GM19467 (cell line): ENCODE measurements around the gene SLC9B2.
"Not testable (repeated sequence)": the region's sequence is repeated elsewhere in the genome, so short reads cannot be mapped to it uniquely, and the experiment has no call there.

Experiments
- ATAC-seq: cut with Tn5 transposase; IDR thresholded peaks from one replicate; pipeline ENCODE4 v1.9.1; 2021; ENCODE audit warnings: mild to moderate bottlenecking, moderate library complexity; ENCODE audit not compliant: unreplicated experiment

Gene SLC9B2

DNA sequence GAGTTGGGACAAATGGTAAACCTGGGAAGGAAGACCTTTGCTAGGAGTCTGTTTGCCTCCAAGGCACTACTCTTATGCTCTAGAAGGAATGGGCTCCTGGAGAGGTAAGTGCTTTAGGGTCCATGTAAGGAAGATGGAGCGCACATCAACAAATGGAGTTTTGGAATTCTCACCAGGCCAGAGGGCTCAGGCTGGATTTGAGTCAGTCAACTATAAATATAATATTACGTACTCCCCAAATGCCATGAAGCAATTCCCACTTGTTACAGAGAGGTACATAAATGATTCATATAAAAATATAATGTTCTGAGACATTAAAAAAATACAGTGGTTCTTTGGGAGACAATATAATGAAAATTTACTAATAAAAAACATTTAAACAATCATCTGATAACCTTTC lies 55.4 kb downstream of the SLC9B2 start:
- ATAC-seq, result no peak

DNA sequence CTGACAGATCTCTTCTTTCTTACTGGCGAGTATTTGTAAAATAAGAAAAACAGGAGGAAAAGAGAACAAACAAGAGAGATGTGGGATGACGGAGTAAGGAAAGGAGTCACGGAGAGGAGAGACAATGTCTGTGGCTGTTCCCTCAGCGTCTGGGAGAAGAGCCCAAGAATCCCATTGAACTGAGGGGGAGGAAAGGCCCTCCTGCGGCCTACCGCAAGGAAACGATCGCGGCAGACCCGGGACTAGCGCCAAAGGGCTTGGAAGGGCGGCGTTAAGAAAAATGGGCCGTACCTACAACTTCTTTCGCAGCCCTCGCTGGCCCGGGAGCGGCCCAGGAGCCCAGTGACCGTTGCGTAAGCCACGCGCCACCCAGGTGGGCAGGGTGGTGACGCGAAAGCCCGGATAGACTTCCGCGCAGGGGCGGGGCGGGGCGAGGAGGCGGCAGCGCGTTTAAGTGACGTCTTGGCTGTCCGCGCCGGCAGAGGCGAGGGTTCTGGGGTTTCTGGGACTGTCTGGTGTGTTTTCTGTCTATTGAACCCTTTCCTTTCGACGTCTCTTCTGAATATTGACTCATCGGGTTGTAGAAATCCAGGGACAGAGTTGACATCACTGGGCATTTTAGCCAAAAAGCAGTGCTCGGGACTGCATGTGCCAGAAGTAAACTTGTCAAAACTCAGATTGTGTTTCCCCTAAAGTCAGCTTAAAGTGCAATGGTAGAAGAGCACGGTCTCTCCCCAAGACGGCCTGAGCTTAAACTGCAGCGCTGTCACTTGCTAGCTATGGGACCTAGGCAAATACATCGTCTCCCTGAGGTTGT lies 57.0 kb downstream of the SLC9B2 start, which contains the start of gene SLC9B1:
Gene SLC9B1 (minus strand): TSS at position 398 of the 817 bp plus-strand sequence. CDS start 27,994 bp downstream, outside the sequence.
- peak; percentile 99 for ATAC-seq

DNA sequence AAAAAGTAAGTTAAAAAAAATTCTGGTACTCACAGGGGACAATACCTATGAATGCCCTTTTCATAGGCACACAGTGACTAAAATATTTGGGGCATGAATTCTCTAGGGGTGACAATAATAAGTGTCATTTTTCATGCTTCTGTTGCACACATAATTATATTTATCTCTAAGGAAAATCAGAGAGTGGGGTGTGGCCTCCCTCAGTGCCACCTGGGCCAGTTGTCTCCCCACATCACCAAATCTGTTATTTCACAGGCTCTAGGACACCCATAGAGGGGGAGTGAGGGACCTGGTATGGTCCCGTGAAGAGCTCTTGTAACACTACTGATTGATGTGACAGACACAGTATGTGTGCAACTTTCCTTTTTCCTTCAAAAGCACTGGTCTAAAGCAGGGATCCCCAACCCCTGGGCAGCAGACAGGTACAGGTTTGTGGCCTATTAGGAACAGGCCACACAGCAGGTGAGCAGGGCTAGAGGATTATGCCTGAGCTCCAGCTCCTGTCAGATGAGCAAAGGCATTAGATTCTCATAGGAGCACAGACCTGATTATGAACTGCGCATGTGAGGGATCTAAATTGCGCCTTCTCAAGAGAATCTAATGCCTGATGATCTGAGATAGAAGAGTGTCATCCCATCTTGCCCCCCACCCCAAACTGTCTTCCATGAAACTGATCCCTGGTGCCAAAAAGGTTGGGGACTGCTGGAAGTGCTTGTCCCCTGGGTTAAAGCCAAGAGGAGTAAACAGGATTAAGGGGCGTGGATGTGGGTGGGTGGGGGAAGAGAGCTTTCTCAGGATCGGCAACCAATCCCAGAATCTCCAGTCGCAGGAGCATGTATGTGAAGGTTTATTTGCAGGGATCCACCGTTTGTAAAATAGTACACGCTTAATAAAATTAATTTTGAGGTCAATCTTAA lies 57.9 kb downstream of the SLC9B2 start:
- no peak for ATAC-seq

DNA sequence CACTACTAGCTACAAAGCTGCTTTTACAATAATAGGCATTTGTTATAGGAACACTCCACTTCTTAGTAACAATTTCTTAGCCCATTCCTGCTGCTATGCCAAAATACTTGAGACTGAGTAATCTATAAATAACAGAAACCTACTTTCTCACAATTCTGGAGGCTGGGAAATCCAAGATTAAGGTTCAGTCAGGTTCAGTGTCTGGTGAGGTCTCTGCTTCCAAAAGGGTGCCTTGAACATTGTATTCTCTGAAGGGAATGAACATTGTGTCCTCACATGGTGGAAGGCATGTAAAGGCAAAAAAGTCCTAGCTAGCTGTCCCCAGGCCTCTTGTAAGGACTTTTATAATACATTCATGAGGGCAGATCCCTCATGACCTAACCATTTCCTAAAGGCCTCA lies 64.0 kb downstream of the SLC9B2 start:
- ATAC-seq, result no peak

DNA sequence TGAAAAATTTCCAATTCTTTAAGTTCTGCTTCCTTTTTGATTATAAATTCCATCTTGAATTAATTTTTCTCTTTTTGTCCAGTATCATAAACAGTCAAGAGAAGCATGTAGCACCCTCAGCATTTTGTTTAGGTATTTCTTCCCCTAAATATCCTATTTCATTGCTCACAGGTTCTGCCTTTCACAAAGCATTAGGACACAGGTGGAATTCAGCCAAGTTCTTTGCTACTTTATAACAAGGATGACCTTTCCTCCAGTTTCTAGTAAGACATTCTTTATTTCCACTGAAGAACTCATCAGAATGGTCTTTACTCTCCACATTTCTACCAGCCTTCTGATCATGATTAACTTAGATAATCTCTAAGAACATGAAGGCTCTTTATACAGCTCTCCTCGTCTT lies 64.5 kb downstream of the SLC9B2 start:
- no peak for ATAC-seq

DNA sequence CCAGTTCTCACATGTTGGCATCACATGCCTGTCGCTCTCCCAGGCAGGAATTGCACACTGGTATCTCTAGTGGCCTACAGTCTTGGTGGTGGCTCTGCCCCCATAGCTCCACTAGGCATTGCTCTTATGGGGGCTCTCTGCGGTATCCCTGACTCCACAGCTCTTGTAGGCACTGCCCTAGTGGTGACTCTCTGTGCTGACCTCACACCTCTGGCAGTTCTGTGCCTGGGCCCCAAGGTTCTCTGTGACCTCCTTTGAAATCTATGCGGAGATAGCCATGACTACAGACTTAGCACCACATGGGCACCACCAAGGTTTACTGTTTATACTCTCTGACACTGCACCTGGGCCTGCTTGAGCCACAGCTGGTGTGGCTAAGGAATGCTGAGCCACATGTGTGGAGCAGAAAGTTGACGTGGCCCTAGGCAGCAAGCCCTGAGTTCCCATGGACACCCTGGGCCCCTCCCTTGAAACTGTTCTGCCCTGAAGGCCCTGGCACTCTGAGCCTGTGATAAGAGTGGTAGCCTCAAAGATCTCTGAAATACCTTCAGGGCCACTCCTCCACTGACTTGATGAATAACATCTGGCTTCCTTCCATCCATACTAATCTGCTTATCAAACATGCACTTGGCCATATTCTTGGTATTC lies 65.1 kb downstream of the SLC9B2 start:
- ATAC-seq, result no peak

DNA sequence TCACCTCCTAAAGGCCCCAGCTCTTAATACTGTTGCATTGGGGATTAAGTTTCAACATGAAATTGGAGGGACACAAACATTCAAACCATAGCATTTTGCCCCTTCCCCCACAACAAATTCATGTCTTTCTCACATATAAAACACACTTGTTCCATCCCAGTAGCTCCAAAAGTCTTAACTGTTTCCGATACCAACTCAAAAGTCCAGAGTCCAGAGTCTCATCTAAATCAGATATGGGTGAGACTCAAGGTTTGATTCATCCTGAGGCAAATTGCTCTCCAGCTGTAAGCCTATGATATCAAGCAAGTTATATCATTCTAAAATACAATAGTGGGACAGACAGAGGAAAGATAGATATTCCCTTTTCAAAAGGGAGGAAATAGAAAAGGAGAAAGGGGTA lies 65.8 kb downstream of the SLC9B2 start:
- no peak for ATAC-seq

DNA sequence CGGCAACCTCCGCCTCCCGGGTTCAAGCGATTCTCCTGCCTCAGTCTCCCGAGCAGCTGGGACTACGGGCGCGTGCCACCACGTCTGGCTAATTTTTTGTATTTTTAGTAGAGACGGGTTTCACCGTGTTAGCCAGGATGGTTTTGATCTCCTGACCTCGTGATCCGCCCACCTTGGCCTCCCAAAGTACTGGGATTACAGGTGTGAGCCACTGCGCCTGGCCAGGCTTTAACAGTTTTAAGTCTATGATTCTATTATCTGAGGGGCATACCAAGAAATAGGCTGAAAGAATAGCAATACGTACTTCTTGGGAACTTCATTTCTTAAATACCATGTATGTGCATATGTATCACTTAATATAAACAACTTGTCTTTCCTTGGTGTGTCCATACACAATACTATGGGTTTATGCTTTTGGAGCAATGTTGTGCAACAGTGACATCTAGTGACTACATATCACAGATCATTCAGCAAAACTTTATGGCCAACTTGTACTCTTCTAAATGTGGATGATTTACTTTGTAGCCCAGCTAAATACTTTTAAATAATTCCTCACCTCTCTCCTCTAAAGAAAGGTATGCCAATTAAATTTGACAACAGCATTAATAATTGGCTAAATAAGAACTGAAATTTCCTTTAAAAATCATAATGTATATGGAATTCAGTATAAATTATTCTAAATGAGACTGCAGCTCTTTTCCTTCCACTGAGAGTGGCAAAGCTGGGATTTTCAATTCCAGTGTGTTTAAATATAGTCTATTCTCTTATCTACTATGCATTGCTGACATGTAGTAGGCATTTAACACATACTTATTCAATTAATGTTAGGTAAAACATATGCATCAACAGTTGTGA lies 67.5 kb downstream of the SLC9B2 start:
- peak; percentile 59 for ATAC-seq

DNA sequence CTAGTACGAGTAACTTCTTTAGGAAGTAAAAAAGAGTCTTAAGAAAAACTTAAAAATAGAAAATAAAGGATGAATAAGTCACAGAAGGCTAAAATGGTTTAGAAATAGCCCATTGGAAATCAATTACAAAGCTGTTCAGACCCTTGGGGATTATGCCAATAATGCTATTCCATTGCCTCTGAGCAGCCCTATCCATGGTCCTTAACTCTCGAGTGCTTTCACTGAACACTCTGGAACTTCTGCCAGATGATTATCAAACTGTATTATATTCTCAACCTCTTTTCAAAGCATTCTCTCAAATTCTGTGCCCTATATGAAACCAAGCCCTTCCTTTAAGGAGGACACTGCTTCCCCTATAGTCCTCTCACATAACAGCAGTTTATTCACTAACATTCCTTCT lies 74.0 kb downstream of the SLC9B2 start:
- no peak for ATAC-seq

DNA sequence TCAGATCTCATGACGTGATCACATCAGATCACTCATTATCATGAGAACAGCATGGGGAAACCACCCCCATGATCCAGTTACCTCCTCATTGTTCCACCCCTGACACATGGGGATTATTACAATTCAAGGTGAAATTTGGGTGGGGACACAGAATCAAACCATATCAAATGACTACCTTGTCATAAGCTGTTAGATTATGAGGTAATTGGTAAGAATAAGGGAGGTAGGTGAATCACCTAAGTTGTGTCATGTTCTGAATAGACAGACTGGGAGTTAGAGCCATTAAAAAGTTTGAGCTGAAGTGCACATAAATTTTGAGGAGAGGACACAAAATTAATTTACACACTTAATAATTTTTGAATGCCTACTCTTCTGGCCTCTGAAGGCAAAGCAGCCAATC lies 81.8 kb downstream of the SLC9B2 start:
- ATAC-seq, result no peak

DNA sequence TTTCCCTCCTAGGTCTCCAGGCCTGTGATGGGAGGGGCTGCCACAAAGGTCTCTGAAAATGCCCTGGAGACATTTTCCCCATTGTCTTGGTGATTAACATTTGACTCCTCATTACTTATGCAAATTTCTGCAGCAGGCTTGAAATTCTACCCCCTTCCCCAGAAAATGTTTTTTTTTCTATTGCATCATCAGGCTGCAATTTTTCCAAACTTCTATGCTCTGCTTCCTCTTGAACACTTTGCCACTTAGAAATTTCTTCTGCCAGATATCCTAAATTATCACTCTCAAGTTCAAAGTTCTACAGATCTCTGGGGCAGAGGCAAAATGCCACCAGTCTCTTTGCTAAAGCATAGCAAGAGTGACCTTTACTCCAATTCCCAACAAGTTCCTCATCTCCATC lies 82.6 kb downstream of the SLC9B2 start:
- not testable (repeated sequence) for ATAC-seq

DNA sequence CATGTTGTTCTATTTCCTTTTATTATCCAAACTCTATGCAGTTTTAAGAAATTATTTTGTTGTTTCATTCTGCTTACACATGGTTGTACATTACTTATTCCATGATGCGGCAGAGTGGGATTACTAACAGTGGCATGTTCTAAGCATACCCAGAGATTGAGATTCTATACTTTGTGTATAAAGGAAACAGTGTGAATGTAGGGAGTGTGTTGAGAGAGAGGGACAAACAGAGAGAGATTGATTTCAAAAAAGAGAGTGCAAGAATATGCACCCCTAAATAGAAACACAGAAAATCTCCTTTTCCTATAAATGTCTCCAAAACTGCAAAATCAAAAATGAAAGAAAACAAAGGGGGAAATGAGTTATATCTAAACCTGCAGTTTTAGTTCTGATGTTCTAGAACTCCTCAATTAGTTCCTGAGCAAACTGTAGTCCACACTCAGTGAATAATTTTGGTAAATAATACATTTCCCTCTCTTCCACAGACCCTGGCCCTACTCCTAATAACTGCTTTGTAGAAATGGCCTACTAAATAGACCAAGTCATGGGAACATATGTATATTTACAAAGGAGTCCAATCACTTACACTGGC lies 88.0 kb downstream of the SLC9B2 start:
- ATAC-seq, result no peak

DNA sequence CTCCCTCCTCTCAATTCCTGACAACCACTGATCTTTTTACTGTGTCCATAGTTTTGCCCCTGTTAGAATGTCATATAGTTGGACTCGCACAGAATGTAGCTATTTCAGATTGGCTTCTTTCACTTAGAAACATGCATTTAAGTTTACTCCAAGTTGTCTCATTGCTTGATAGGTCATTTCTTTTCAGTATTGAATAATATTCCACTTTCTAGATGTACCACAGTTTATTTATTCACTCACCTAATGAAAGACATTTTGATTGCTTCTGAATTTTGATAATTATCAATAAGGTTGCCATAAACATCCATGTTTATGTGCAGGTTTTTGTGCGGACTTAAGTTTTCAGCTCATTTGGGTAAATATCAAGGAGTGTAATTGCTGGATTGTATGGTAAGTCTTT lies 95.6 kb downstream of the SLC9B2 start:
- ATAC-seq, result no peak
